ENCODE results near the gene GHDC.

GRCh38 chr17:42185621-42185930, 8.7 kb downstream of the GHDC start:
- TF ChIP-seq POLR2A (IDR thresholded peaks at IDR 0.05; ENCODE audit: low read length) = no peak
- no peak for TF ChIP-seq GATA1 (IDR thresholded peaks at IDR 0.05; ENCODE audit: low read depth, low read length)

Data from erythroblast (primary cell).